Astrocyte (in vitro differentiated cells and primary cell): ENCODE data around the gene KIF5A. TPM values are rescaled to one million over a fixed set of nuclear protein-coding genes. Genes with fewer than 3 reads are reported as not detected.

Experiments used
- DNase-seq: peaks from one replicate; pipeline ENCODE4 v3.0.0-alpha.2; 2010; ENCODE audit warnings: low read depth
- FAIRE-seq: peaks from 2 replicates; lab custom pipeline; 2011; peaks lifted over from hg19 to GRCh38; lab: Jason Lieb, UNC
- H2AFZ ChIP-seq: 2 replicates; pipeline ENCODE4 v1.6.0; 2012; ENCODE audit warnings: low read depth, low read length, inconsistent platforms
- H3K27ac ChIP-seq: 2 replicates; pipeline ENCODE4 v1.5.1; 2011; ENCODE audit warnings: low read depth, low read length, inconsistent platforms
- H3K27me3 ChIP-seq: 2 replicates; pipeline ENCODE4 v1.6.0; 2011; ENCODE audit warnings: low read length, inconsistent platforms; ENCODE audit not compliant: insufficient read depth
- H3K36me3 ChIP-seq: 2 replicates; pipeline ENCODE4 v1.5.1; 2011; ENCODE audit warnings: low read length, inconsistent platforms; ENCODE audit not compliant: insufficient read depth
- H3K4me1 ChIP-seq: 2 replicates; pipeline ENCODE4 v1.5.1; 2011; ENCODE audit warnings: low read length, inconsistent platforms; ENCODE audit not compliant: insufficient read depth
- H3K4me2 ChIP-seq: 2 replicates; pipeline ENCODE4 v1.6.0; 2012; ENCODE audit warnings: low read length, inconsistent platforms
- H3K4me3 ChIP-seq: 2 replicates; pipeline ENCODE4 v1.5.1; 2011; ENCODE audit warnings: low read depth, mild to moderate bottlenecking, low read length, inconsistent platforms; ENCODE audit not compliant: insufficient read depth
- H3K79me2 ChIP-seq: 2 replicates; pipeline ENCODE4 v1.6.0; 2012; ENCODE audit warnings: mild to moderate bottlenecking, low read length, inconsistent platforms; ENCODE audit not compliant: insufficient read depth
- H3K9ac ChIP-seq: 2 replicates; pipeline ENCODE4 v1.6.0; 2012; ENCODE audit warnings: mild to moderate bottlenecking, low read length, inconsistent platforms
- H3K9me3 ChIP-seq: 2 replicates; pipeline ENCODE4 v1.5.1; 2012; ENCODE audit warnings: low read depth, mild to moderate bottlenecking, low read length, inconsistent platforms; ENCODE audit not compliant: insufficient read depth
- H4K20me1 ChIP-seq: 2 replicates; pipeline ENCODE4 v1.6.0; 2012; ENCODE audit warnings: low read length, inconsistent platforms; ENCODE audit not compliant: insufficient read depth
- H3K27ac Mint-ChIP-seq: one replicate; pipeline ENCODE4 v1.8.0; 2021; ENCODE audit warnings: mild to moderate bottlenecking, mixed read lengths; ENCODE audit not compliant: unreplicated experiment
- H3K27me3 Mint-ChIP-seq: one replicate; pipeline ENCODE4 v1.8.0; 2021; ENCODE audit warnings: low read depth, mixed read lengths; ENCODE audit not compliant: unreplicated experiment
- H3K36me3 Mint-ChIP-seq: one replicate; pipeline ENCODE4 v1.8.0; 2021; ENCODE audit warnings: low read depth, mixed read lengths; ENCODE audit not compliant: unreplicated experiment
- H3K4me1 Mint-ChIP-seq: one replicate; pipeline ENCODE4 v1.8.0; 2021; ENCODE audit warnings: low read depth, mixed read lengths; ENCODE audit not compliant: unreplicated experiment
- H3K4me3 Mint-ChIP-seq: one replicate; pipeline ENCODE4 v1.8.0; 2021; ENCODE audit warnings: mild to moderate bottlenecking, moderate library complexity, mixed read lengths; ENCODE audit not compliant: unreplicated experiment
- H3K9me3 Mint-ChIP-seq: one replicate; pipeline ENCODE4 v1.8.0; 2021; ENCODE audit warnings: mild to moderate bottlenecking, mixed read lengths; ENCODE audit not compliant: unreplicated experiment
- CTCF ChIP-seq: IDR thresholded peaks from 2 replicates; pipeline ENCODE4 v1.5.1; 2011; ENCODE audit warnings: low read depth, mild to moderate bottlenecking, inconsistent platforms, low read length, moderate library complexity; ENCODE audit not compliant: insufficient read depth
- EZH2 ChIP-seq: IDR thresholded peaks from 2 replicates; pipeline ENCODE4 v1.6.1; 2012; ENCODE audit warnings: mild to moderate bottlenecking, low read length, inconsistent platforms; ENCODE audit not compliant: insufficient read depth
- total RNA-seq: library from RNA; stranded (reverse); gene quantifications from 2 replicates; pipeline ENCODE4 v1.2.1, GENCODE V29; 2021

Gene KIF5A
- total RNA-seq, 1 donor from 2014 or later = 7.2 TPM

DNA sequence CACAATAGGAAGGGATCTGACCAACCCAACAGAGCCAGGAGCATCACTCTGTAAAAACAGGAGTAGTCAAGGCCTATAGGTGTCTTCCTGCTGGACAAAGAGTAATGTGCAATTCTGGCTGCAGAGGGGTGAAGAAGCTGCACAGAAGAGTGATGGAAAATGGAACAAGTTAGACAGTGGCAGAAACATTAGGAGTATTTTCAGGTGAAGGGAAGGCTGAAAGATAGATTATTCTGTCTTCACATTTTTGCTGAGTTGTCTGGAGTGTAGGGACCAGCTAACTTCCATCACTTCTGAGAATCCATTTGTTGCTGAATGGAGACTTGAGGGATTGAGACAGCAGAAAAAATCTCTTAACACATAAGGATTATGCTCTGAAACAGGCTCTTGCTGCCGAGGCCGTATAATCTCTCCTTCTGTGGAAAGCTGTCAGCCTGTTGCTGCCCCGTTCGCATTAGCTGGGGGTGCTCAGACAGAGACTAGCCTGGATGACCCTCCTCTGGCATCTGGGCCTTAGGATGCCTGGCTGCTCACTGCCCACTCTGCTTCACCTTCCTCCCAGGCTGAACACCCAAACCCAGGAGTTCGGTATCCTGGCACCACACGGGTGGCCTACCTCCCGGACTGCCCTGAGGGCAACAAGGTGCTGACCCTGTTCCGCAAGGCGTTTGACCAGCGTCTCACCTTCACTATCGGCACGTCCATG lies 58.3 kb downstream of the KIF5A start:
- Mint-ChIP-seq H3K36me3 (peaks cover 14% of the 10 kb centered on the region), H3K4me1 (peaks cover 21% of the 10 kb centered on the region), H3K4me3 (peak overlapping the region; percentile 3), H3K27me3 (peaks cover 12% of the 10 kb centered on the region), H3K27ac (peak overlapping the region; percentile 10), H3K9me3 (no peaks in the 10 kb centered on the region)
- TF ChIP-seq CTCF (no peak), EZH2 (no peak)
- Histone ChIP-seq H3K9ac (no peak overlapping the region), H3K4me1 (peaks cover 27% of the 10 kb centered on the region), H3K4me3 (no peak overlapping the region), H3K79me2 (no peaks in the 10 kb centered on the region), H3K9me3 (no peaks in the 10 kb centered on the region), H3K4me2 (no peak overlapping the region), H3K27ac (no peak overlapping the region), H3K36me3 (no peaks in the 10 kb centered on the region), H4K20me1 (no peaks in the 10 kb centered on the region), H2AFZ (no peak overlapping the region), H3K27me3 (no peaks in the 10 kb centered on the region)
- FAIRE-seq = no peak
- no peak for DNase-seq

- no peak overlapping the region for H3K9ac ChIP-seq
- peaks cover 20% of the 10 kb centered on the region for H3K36me3 Mint-ChIP-seq
- H3K79me2 ChIP-seq = no peaks in the 10 kb centered on the region
- no peak overlapping the region for H3K4me2 ChIP-seq
- no peaks in the 10 kb centered on the region for H3K36me3 ChIP-seq
- no peak for FAIRE-seq
- no peaks in the 10 kb centered on the region for H3K9me3 Mint-ChIP-seq
- no peak for TF ChIP-seq CTCF
- TF ChIP-seq EZH2 = no peak
- H3K9me3 ChIP-seq = no peaks in the 10 kb centered on the region
- H3K27me3 Mint-ChIP-seq = peaks cover 15% of the 10 kb centered on the region
- H3K27ac ChIP-seq = no peak overlapping the region
- DNase-seq = no peak
- H3K4me1 ChIP-seq = peaks cover 21% of the 10 kb centered on the region
- no peak overlapping the region for H3K27ac Mint-ChIP-seq
- H3K27me3 ChIP-seq = no peaks in the 10 kb centered on the region
- no peaks in the 10 kb centered on the region for H4K20me1 ChIP-seq
- H3K4me1 Mint-ChIP-seq = peaks cover 15% of the 10 kb centered on the region
- no peak overlapping the region for H3K4me3 Mint-ChIP-seq
- H2AFZ ChIP-seq = no peak overlapping the region
- no peak overlapping the region for H3K4me3 ChIP-seq
Observed at GRCh38 chr12:57609101-57609780, 59.4 kb downstream of the KIF5A start.
